Natural killer cell treated with Interleukin-12 subunit alpha and Interleukin-12 subunit beta and Interleukin-15 and Interleukin-18, amount 100 ng/mL, for 72 hours (primary cell): ENCODE results near the gene UBAP2L. TPM values are rescaled to one million over a fixed set of nuclear protein-coding genes. Genes with fewer than 3 reads are reported as not detected.
"Not testable (repeated sequence)": the region's sequence is repeated elsewhere in the genome, so short reads cannot be mapped to it uniquely, and the experiment has no call there.

Source experiments
- ATAC-seq, 2 donors: fragments of 150-1000 bp; cut with Tn5 transposase in 1 of 2; sonication (Bioruptor Pico), chemical (Tn5 transposase) in 1 of 2; 2 replicates each; pipeline ENCODE4 v1.10.0; 2021
- DNase-seq: peaks from one replicate; pipeline ENCODE4 v3.0.0; 2022; ENCODE audit warnings: low spot score
- H3K27ac Mint-ChIP-seq, 2 donors: 1 replicate in 1 of 2; 2 replicates in 1 of 2; pipeline ENCODE4 v1.8.0; 2022; ENCODE audit warnings: mixed read lengths in 2 of 2, mild to moderate bottlenecking in 1 of 2, moderate library complexity in 1 of 2
- H3K27me3 Mint-ChIP-seq, 2 donors: 1 replicate in 1 of 2; 2 replicates in 1 of 2; pipeline ENCODE4 v1.8.0; 2022; ENCODE audit warnings: mixed read lengths in 2 of 2
- H3K36me3 Mint-ChIP-seq: one replicate; pipeline ENCODE4 v1.8.0; 2022; ENCODE audit warnings: mixed read lengths
- H3K4me1 Mint-ChIP-seq, 2 donors: 1 replicate in 1 of 2; 2 replicates in 1 of 2; pipeline ENCODE4 v1.8.0; 2022; ENCODE audit warnings: low read depth in 2 of 2, mixed read lengths in 2 of 2, mild to moderate bottlenecking in 1 of 2
- H3K4me3 Mint-ChIP-seq: one replicate; pipeline ENCODE4 v1.8.0; 2022; ENCODE audit warnings: mixed read lengths
- H3K9me3 Mint-ChIP-seq: 2 replicates; pipeline ENCODE4 v1.8.0; 2022; ENCODE audit warnings: mixed read lengths
- total RNA-seq, 2 donors: library from RNA; stranded (reverse); gene quantifications; one replicate each; pipeline ENCODE4 v1.2.3, GENCODE V29; 2022

The UBAP2L gene
- total RNA-seq, 2 donors from 2014 or later = 175 to 183 TPM

DNA sequence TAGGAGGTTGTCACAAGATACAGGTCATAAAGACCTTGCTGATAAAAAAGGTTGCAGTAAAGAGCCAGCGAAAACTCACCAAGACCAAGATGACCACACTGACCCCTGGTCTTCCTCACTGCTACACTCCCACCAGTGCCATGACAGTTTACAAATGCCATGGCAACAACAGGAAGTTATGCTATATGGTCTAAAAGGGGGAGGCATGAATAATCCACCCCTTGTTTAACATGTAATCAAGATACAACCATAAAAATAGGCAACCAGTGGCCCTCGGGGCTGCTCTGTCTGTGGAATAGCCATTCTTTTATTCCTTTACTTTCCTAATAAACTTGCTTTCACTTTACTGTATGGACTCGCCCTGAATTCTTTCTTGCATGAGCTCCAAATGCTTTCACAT lies 93.5 kb downstream of the UBAP2L start:
- not testable (repeated sequence) for H3K4me3 Mint-ChIP-seq, H3K27me3 Mint-ChIP-seq, H3K9me3 Mint-ChIP-seq, H3K36me3 Mint-ChIP-seq, H3K4me1 Mint-ChIP-seq, ATAC-seq, H3K27ac Mint-ChIP-seq, DNase-seq

DNA sequence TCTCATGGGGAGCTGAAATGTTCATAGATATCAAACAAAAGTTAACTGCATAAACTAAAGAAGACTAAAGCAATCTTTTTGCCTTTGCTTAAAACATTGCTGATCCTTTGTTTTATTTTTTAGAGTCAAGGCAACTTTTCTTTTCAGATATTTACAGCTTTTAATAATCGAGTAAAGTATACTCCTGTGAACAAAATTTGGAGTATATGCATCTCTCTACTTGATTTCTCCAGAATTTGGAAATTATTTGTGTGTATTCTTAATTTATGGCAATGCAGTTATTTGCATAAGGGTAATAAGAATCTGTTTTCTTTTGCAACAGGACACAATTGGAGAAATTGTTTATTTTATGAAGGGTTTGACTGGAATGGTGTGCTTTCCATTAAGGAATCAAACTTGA lies 95.9 kb downstream of the UBAP2L start:
- H3K27ac Mint-ChIP-seq = no peak overlapping the region

DNA sequence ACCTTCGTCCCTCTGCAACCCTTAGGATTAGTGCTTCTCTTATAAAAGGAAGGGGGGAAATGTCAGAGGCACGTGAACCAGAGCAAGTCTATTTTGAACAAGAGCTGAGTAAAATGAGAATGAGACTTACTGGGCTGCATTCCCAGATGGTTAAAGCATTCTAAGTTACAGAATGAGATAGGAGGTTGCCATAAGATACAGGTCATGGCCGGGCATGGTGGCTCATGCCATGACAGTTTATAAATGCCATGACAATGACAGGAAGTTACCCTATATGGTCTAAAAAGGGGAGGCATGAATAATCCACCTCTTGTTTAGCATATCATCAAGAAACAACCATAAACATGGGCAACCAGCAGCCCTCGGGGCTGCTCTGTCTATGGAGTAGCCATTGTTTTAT lies 97.6 kb downstream of the UBAP2L start:
- Mint-ChIP-seq H3K27me3 (peaks cover 2 to 13% of the 10 kb centered on the region in 2 donors), H3K4me3 (no peak overlapping the region), H3K27ac (no peak overlapping the region), H3K9me3 (no peaks in the 10 kb centered on the region), H3K36me3 (peaks cover 4% of the 10 kb centered on the region), H3K4me1 (no peaks in the 10 kb centered on the region)
- no peak for ATAC-seq
- no peak for DNase-seq

More for the DNA sequence above, 95.9 kb downstream of the UBAP2L start:
- H3K4me1 Mint-ChIP-seq = no peaks in the 10 kb centered on the region
- no peak overlapping the region for H3K4me3 Mint-ChIP-seq
- DNase-seq (no peak), ATAC-seq (no peak)
- peaks cover 5 to 8% of the 10 kb centered on the region in 2 donors for H3K27me3 Mint-ChIP-seq
- H3K36me3 Mint-ChIP-seq = peaks cover 4% of the 10 kb centered on the region
- H3K9me3 Mint-ChIP-seq = no peaks in the 10 kb centered on the region

Other genes with a start within 250 kb of the UBAP2L start
- gene JTB, start 243.3 kb upstream of the UBAP2L start, total RNA-seq = 100 to 1,000 TPM; 164 to 255 TPM
- gene RAB13, start 234.6 kb upstream of the UBAP2L start, total RNA-seq = 10 to 100 TPM in 1 of 2 donors, 1 to 10 TPM in 1; 7.8 to 11.5 TPM
- gene RPS27, start 230.2 kb upstream of the UBAP2L start, total RNA-seq = 100 to 1,000 TPM; 370 to 905 TPM
- gene NUP210L, start 65.9 kb upstream of the UBAP2L start, total RNA-seq = under 1 TPM in 1 of 2 donors, not detected in 1; 0.24 TPM
- gene TPM3, start 28.9 kb upstream of the UBAP2L start, total RNA-seq = 100 to 1,000 TPM; 495 to 662 TPM
- not detected for gene CFAP141, start 14.6 kb upstream of the UBAP2L start, total RNA-seq
- gene HAX1, start 51.7 kb downstream of the UBAP2L start, total RNA-seq = 100 to 1,000 TPM; 131 to 136 TPM
- not detected for gene AQP10, start 100.1 kb downstream of the UBAP2L start, total RNA-seq
- 10 to 100 TPM; 29.2 to 60.6 TPM for gene ATP8B2, start 104.6 kb downstream of the UBAP2L start, total RNA-seq
- gene IL6R, start 184.4 kb downstream of the UBAP2L start, total RNA-seq = 1 to 10 TPM; 2.3 to 4.0 TPM